ENCODE measurements around the gene HDAC7. TPM values are rescaled to one million over a fixed set of nuclear protein-coding genes. Genes with fewer than 3 reads are reported as not detected.
"Not testable (repeated sequence)": the region's sequence is repeated elsewhere in the genome, so short reads cannot be mapped to it uniquely, and the experiment has no call there.

HDAC7 gene
- polyA plus RNA-seq, 4 donors, result 2.2 to 30.3 (median 15.3) TPM

DNA sequence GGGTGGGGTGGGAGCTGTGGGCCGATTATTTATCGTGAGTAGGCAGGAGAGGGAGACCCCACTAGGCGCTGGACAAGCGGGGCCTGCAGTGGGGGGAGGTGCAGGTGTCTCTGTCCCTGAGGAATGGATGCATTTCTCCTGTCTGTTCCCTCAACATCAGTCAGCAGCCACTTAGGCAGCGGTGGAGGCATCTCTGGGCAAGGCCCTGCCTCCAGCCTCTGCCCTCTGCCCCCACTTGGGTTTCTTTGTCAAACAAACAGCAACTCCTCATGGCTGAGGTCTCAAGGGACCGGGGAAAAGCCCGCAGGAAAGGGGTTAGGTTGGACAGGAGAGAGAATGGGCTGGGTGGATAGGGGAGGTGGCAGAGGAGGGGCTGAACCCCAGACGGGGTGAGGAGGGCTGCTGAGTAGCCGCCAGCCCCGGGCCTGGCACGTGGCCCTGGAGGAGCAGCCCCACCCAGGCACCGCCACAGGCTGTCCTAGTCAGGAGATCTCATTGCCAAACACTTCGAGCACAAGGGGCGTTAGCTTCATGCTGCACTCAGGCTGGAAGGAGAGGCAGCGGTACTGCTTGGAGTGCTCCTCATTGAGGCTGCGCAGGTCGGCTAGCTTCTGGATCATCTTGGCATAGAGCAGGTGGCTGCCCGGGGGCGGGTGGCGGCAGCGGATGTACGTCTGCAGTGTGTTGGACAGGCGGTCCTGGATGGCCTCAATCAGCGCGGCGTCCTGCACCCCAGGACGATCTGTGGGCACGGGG lies 24.7 kb upstream of the HDAC7 start:
- FAIRE-seq, result no peak

DNA sequence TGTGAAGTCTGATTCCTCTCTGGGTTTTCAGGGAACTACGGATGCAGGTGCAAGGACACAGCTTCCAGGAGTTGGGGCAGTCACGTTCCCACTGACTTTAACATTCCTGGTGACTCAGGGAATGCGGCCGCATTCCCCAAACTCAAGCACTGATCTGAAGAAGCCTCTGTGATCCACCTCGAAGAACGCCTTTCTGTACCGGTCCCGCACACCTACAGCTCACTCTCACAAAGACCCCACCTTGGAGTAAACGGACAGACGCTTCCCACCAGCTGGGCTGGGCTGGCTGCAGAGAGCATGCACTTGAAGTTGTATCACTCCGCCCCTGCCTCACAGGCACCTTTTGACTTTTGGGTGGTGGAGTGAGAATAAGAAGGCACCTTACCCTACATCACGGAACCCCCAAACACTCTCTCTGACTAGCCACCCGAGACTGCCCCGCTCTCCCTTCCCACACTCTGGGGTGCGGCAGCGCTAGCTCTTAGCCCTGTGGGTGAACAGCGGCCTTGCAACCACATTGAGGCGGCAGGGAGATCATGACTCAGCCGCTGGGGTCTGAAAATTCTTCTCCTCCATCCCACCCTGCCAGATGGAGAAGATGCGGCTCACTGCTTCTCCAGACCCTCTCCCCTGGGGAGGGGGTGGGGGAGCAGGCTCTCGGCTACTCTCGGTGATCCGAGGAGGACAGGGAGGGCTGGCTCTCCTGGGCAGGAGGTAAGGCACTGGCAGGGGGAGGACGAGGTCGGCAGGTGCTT lies 23.7 kb upstream of the HDAC7 start:
- H3K36me3 ChIP-seq (ENCODE audit: control insufficient read depth in 3 of 3, insufficient read depth in 2 of 3, low read depth in 1 of 3, low read length in 3 of 3), result peaks cover 0 to 46% (median 22%) of the 10 kb centered on the region in 3 donors
- DNase-seq, result no peak
- H3K27me3 ChIP-seq (ENCODE audit: control insufficient read depth in 3 of 3, insufficient read depth in 3 of 3, low read length in 3 of 3), result no peaks in the 10 kb centered on the region
- no peak overlapping the region for H3K4me3 ChIP-seq (ENCODE audit: low read depth in 1 of 3, low read length in 3 of 3)
- no peak for FAIRE-seq
- WGBS, 3 donors, result 83 to 87% (median 85%) methylated on average over 25 of the region's 25 CpGs
- no peak overlapping the region for H3K27ac ChIP-seq (ENCODE audit: low read depth in 1 of 3, low read length in 2 of 3)
- peaks cover 0 to 8% (median 0%) of the 10 kb centered on the region in 3 donors for H3K4me1 ChIP-seq (ENCODE audit: control insufficient read depth in 3 of 3, insufficient read depth in 2 of 3, low read depth in 1 of 3, low read length in 2 of 3)
- H3K9me3 ChIP-seq (ENCODE audit: control insufficient read depth in 2 of 2, insufficient read depth in 1 of 2, low read depth in 1 of 2, low read length in 1 of 2), result no peaks in the 10 kb centered on the region

More for the DNA sequence above, 24.7 kb upstream of the HDAC7 start:
- Histone ChIP-seq H3K9me3 (ENCODE audit: control insufficient read depth in 2 of 2, insufficient read depth in 1 of 2, low read depth in 1 of 2, low read length in 1 of 2) (no peaks in the 10 kb centered on the region), H3K27me3 (ENCODE audit: control insufficient read depth in 3 of 3, insufficient read depth in 3 of 3, low read length in 3 of 3) (no peaks in the 10 kb centered on the region), H3K4me3 (ENCODE audit: low read depth in 1 of 3, low read length in 3 of 3) (no peak overlapping the region), H3K4me1 (ENCODE audit: control insufficient read depth in 3 of 3, insufficient read depth in 2 of 3, low read depth in 1 of 3, low read length in 2 of 3) (peaks cover 0 to 8% (median 0%) of the 10 kb centered on the region in 3 donors), H3K27ac (ENCODE audit: low read depth in 1 of 3, low read length in 2 of 3) (no peak overlapping the region), H3K36me3 (ENCODE audit: control insufficient read depth in 3 of 3, insufficient read depth in 2 of 3, low read depth in 1 of 3, low read length in 3 of 3) (peaks cover 3 to 46% (median 22%) of the 10 kb centered on the region in 3 donors)
- 66 to 80% (median 72%) methylated on average over 23 to 28 of the region's 28 CpGs for WGBS, 3 donors
- DNase-seq, result peak in 1 of 2 donors; percentile 25

DNA sequence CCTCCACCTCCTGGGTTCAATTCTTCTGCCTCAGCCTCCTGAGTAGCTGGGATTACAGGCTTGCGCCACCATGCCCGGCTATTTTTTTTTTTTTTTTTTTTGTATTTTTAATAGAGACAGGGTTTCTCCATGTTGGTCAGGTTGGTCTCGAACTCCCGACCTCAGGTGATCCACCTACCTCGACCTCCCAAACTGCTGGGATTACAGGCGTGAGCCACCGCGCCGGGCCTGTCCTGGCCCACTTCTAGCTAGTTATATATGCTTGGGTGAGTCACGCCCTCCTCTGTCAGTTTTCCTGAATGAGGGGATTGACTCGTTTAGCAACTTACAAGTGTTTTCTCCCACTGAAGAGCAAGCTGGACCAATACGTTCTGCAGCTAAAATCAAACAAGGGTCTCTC lies 22.8 kb upstream of the HDAC7 start:
- H3K9me3 ChIP-seq (ENCODE audit: control insufficient read depth in 2 of 2, insufficient read depth in 1 of 2, low read depth in 1 of 2, low read length in 1 of 2); H3K4me3 ChIP-seq (ENCODE audit: low read depth in 1 of 3, low read length in 3 of 3); H3K4me1 ChIP-seq (ENCODE audit: control insufficient read depth in 3 of 3, insufficient read depth in 2 of 3, low read depth in 1 of 3, low read length in 2 of 3); H3K27ac ChIP-seq (ENCODE audit: low read depth in 1 of 3, low read length in 2 of 3); FAIRE-seq; DNase-seq; H3K27me3 ChIP-seq (ENCODE audit: control insufficient read depth in 3 of 3, insufficient read depth in 3 of 3, low read length in 3 of 3): not testable (repeated sequence)
- peaks cover 0 to 43% (median 22%) of the 10 kb centered on the region in 3 donors for H3K36me3 ChIP-seq (ENCODE audit: control insufficient read depth in 3 of 3, insufficient read depth in 2 of 3, low read depth in 1 of 3, low read length in 3 of 3)
- WGBS, 3 donors, result 57 to 70% (median 66%) methylated on average over 10 to 12 of the region's 12 CpGs

DNA sequence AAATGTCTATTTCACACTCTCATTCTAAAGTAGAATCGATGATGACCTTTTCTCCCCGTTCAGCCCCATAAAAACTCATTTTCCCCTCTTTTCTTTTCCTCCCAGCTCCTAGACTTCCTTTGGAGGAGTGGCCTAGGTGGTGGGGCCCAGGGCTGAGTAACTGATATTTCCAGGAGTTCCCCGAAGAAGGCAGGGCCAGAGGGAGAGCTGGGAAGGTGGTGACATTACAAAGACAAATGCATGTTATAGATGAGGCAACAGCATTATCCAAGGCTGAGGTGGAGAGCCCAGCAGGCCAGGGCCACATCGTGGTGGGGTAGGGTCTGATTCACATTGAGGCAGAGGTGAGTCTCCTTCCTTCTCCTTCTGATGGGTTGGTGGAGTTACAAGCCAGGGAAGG lies 22.2 kb upstream of the HDAC7 start:
- peak overlapping the region in 1 of 3 donors; percentile 41 for H3K27ac ChIP-seq (ENCODE audit: low read depth in 1 of 3, low read length in 2 of 3)
- 22 to 50% (median 32%) methylated on average over 4 of the region's 4 CpGs for WGBS, 3 donors
- H3K4me1 ChIP-seq (ENCODE audit: control insufficient read depth in 3 of 3, insufficient read depth in 2 of 3, low read depth in 1 of 3, low read length in 2 of 3), result peaks cover 0 to 8% (median 0%) of the 10 kb centered on the region in 3 donors
- no peaks in the 10 kb centered on the region for H3K27me3 ChIP-seq (ENCODE audit: control insufficient read depth in 3 of 3, insufficient read depth in 3 of 3, low read length in 3 of 3)
- DNase-seq (peak in 1 of 2 donors; percentile 76), FAIRE-seq (no peak)
- H3K9me3 ChIP-seq (ENCODE audit: control insufficient read depth in 2 of 2, insufficient read depth in 1 of 2, low read depth in 1 of 2, low read length in 1 of 2), result no peaks in the 10 kb centered on the region
- H3K4me3 ChIP-seq (ENCODE audit: low read depth in 1 of 3, low read length in 3 of 3), result no peak overlapping the region
- peaks cover 0 to 43% (median 18%) of the 10 kb centered on the region in 3 donors for H3K36me3 ChIP-seq (ENCODE audit: control insufficient read depth in 3 of 3, insufficient read depth in 2 of 3, low read depth in 1 of 3, low read length in 3 of 3)

DNA sequence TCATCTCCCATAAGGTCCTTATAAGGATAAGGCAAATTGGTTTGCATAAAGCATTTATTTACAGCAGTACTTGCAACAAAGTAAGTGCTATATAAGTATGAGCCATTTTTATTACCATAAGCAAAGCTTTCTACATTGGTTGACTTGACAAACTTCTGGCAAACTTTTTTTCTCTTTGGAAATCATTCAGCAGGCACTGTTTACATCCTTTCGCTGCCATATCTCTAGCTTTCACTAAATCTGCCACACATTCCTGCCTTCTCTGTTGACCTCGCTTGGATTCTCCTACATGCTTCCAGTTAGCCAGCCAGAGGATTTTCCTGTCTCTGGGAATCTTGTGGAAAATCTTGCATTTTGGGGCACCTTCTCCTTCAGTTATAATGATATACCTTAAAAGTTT lies 21.8 kb upstream of the HDAC7 start:
- peaks cover 0 to 39% (median 14%) of the 10 kb centered on the region in 3 donors for H3K36me3 ChIP-seq (ENCODE audit: control insufficient read depth in 3 of 3, insufficient read depth in 2 of 3, low read depth in 1 of 3, low read length in 3 of 3)
- WGBS, 3 donors, result 25 to 54% (median 52%) methylated on average over 2 of the region's 2 CpGs
- no peaks in the 10 kb centered on the region for H3K9me3 ChIP-seq (ENCODE audit: control insufficient read depth in 2 of 2, insufficient read depth in 1 of 2, low read depth in 1 of 2, low read length in 1 of 2)
- H3K4me1 ChIP-seq (ENCODE audit: control insufficient read depth in 3 of 3, insufficient read depth in 2 of 3, low read depth in 1 of 3, low read length in 2 of 3), result peaks cover 0 to 8% (median 0%) of the 10 kb centered on the region in 3 donors
- no peak for FAIRE-seq
- peak overlapping the region in 1 of 3 donors; percentile 41 for H3K27ac ChIP-seq (ENCODE audit: low read depth in 1 of 3, low read length in 2 of 3)
- no peak for DNase-seq
- H3K27me3 ChIP-seq (ENCODE audit: control insufficient read depth in 3 of 3, insufficient read depth in 3 of 3, low read length in 3 of 3), result no peaks in the 10 kb centered on the region
- no peak overlapping the region for H3K4me3 ChIP-seq (ENCODE audit: low read depth in 1 of 3, low read length in 3 of 3)

DNA sequence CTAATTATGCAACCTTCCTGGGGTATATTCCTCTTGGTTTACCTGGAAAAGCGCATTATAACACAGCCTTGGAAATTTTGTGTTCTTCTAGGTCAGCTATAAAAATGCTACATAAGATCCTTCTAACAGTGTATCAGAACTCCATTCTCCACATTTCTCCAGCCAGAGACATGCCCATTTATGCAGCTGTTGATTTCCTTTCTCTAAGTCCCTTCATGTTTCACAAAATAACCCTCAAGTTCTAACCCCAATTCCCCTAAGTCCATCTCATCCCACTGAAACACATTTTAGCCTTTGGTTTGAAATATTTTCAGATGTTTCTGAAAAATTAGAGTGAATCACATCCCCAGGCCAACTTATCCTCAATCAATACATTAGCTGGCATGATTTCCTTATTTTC lies 20.9 kb upstream of the HDAC7 start:
- Histone ChIP-seq H3K27ac (ENCODE audit: low read depth in 1 of 3, low read length in 2 of 3) (no peak overlapping the region), H3K9me3 (ENCODE audit: control insufficient read depth in 2 of 2, insufficient read depth in 1 of 2, low read depth in 1 of 2, low read length in 1 of 2) (no peaks in the 10 kb centered on the region), H3K4me3 (ENCODE audit: low read depth in 1 of 3, low read length in 3 of 3) (no peak overlapping the region), H3K4me1 (ENCODE audit: control insufficient read depth in 3 of 3, insufficient read depth in 2 of 3, low read depth in 1 of 3, low read length in 2 of 3) (peaks cover 0 to 10% (median 0%) of the 10 kb centered on the region in 3 donors), H3K27me3 (ENCODE audit: control insufficient read depth in 3 of 3, insufficient read depth in 3 of 3, low read length in 3 of 3) (no peaks in the 10 kb centered on the region), H3K36me3 (ENCODE audit: control insufficient read depth in 3 of 3, insufficient read depth in 2 of 3, low read depth in 1 of 3, low read length in 3 of 3) (peaks cover 0 to 29% (median 10%) of the 10 kb centered on the region in 3 donors)
- DNase-seq (no peak), FAIRE-seq (no peak)
- 56 to 95% (median 67%) methylated on average over 1 of the region's 1 CpG for WGBS, 3 donors

DNA sequence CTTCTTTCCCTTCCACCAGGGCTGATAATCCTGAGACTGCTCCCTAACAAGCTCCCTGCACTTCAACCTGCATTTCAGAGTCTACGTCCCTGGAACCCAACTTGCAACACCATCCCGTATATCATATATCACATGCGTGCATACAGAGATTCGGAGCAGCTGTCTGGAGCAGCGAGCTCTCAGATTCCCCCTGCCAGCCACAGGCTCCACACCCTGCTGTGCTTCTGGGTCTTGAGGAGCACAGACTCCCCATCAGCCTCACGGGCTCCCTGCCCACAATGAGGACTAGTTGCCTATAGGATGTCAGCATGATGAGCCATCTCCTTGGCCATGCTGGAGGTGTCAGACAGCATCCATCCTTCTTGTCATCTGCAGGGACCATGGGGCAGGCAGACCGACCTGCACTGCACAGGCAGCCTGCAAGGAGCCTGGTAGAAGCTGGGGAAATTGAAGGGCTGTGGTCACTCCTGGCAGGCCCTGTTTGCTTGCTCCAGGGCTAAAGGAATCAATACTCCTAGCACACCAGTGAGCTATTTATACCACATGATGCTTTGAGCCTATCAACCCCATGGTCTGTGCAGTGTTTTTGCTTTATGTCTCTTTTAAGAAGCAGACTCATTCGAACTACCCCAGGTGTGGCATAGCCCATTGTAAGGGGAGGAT lies 19.6 kb upstream of the HDAC7 start:
- Histone ChIP-seq H3K4me1 (ENCODE audit: control insufficient read depth in 3 of 3, insufficient read depth in 2 of 3, low read depth in 1 of 3, low read length in 2 of 3) (peaks cover 0 to 16% (median 0%) of the 10 kb centered on the region in 3 donors), H3K4me3 (ENCODE audit: low read depth in 1 of 3, low read length in 3 of 3) (no peak overlapping the region), H3K9me3 (ENCODE audit: control insufficient read depth in 2 of 2, insufficient read depth in 1 of 2, low read depth in 1 of 2, low read length in 1 of 2) (no peaks in the 10 kb centered on the region), H3K27me3 (ENCODE audit: control insufficient read depth in 3 of 3, insufficient read depth in 3 of 3, low read length in 3 of 3) (no peaks in the 10 kb centered on the region), H3K36me3 (ENCODE audit: control insufficient read depth in 3 of 3, insufficient read depth in 2 of 3, low read depth in 1 of 3, low read length in 3 of 3) (peaks cover 0 to 19% (median 6%) of the 10 kb centered on the region in 3 donors), H3K27ac (ENCODE audit: low read depth in 1 of 3, low read length in 2 of 3) (no peak overlapping the region)
- DNase-seq (no peak), FAIRE-seq (no peak)
- WGBS, 3 donors, result 13 to 71% (median 42%) methylated on average over 8 of the region's 8 CpGs

DNA sequence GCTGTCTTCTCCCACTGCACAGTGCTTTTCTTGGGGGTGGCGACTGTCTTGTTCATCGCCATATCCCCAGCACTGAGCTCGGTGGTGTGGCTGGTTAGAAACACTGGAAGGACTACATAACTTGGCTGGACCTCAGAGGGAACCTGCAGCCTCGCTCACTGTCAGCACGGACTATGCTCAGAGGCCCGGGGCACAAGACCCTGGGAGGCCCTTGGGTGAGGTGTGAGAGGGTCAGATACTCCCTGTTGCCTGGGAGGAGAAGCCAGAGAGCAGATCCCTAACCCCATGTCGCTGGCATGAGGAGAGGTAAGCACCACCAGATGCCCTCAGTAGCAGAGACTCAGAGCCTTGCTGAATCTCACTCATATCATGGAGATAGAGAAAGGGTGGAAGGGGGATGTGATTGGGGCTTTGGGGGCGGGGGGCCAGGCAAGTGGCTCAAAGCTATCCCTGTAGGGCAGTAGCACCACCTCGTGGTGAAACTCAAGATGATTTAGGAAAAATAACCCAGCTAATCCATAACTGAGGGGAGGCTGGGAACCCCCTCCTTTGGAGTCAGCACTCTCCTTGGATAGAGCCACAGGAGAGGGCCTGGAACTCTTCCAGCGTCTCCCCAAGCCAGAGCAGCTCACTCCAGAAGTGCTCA lies 18.7 kb upstream of the HDAC7 start:
- 27 to 42% (median 34%) methylated on average over 10 of the region's 10 CpGs for WGBS, 3 donors

More for the DNA sequence above, 18.7 kb upstream of the HDAC7 start:
- Histone ChIP-seq H3K4me3 (ENCODE audit: low read depth in 1 of 3, low read length in 3 of 3) (no peak overlapping the region), H3K4me1 (ENCODE audit: control insufficient read depth in 3 of 3, insufficient read depth in 2 of 3, low read depth in 1 of 3, low read length in 2 of 3) (peaks cover 0 to 17% (median 0%) of the 10 kb centered on the region in 3 donors), H3K9me3 (ENCODE audit: control insufficient read depth in 2 of 2, insufficient read depth in 1 of 2, low read depth in 1 of 2, low read length in 1 of 2) (no peaks in the 10 kb centered on the region), H3K36me3 (ENCODE audit: control insufficient read depth in 3 of 3, insufficient read depth in 2 of 3, low read depth in 1 of 3, low read length in 3 of 3) (peaks cover 0 to 9% (median 0%) of the 10 kb centered on the region in 3 donors), H3K27me3 (ENCODE audit: control insufficient read depth in 3 of 3, insufficient read depth in 3 of 3, low read length in 3 of 3) (no peaks in the 10 kb centered on the region), H3K27ac (ENCODE audit: low read depth in 1 of 3, low read length in 2 of 3) (no peak overlapping the region)
- DNase-seq, result peak in 1 of 2 donors; percentile 56
- no peak for FAIRE-seq
